SK-N-SH treated with all-trans-retinoic acid at 6 μM for 48 hours (cell line): ENCODE data around the gene KIF24.

Experiments used
- ATAC-seq: fragments of 200-7000 bp; cut with Tn5 transposase; 3 replicates; pipeline ENCODE4 v1.9.1; 2020; ENCODE audit warnings: mild to moderate bottlenecking, moderate library complexity
- ARNTL ChIP-seq: fragments of 450-650 bp; formaldehyde crosslinking; IDR thresholded peaks from 2 replicates; pipeline ENCODE4 v1.5.0; 2020; ENCODE audit warnings: low read depth, mild to moderate bottlenecking, moderate library complexity, borderline replicate concordance
- CREB5 ChIP-seq: fragments of 250-450 bp; sonication (Bioruptor Pico); IDR thresholded peaks from 2 replicates; pipeline ENCODE4 v1.5.1; 2020; ENCODE audit warnings: low read depth, mild to moderate bottlenecking, moderate library complexity
- CSDC2 ChIP-seq: fragments of 250-450 bp; sonication (Bioruptor Pico); IDR thresholded peaks from 2 replicates; pipeline ENCODE4 v1.5.0; 2020; ENCODE audit warnings: mild to moderate bottlenecking, moderate library complexity
- CSRNP3 ChIP-seq: fragments of 250-450 bp; sonication (Bioruptor Pico); IDR thresholded peaks from 2 replicates; pipeline ENCODE4 v1.5.1; 2021; ENCODE audit warnings: mild to moderate bottlenecking, moderate library complexity
- ESRRG ChIP-seq: fragments of 250-450 bp; sonication (Bioruptor Pico); IDR thresholded peaks from 2 replicates; pipeline ENCODE4 v1.6.1; 2021; ENCODE audit warnings: mild to moderate bottlenecking
- GLIS3 ChIP-seq: fragments of 250-450 bp; sonication (Bioruptor Pico); IDR thresholded peaks from 2 replicates; pipeline ENCODE4 v1.5.0; 2020; ENCODE audit warnings: mild to moderate bottlenecking, moderate library complexity
- ISL1 ChIP-seq: fragments of 250-450 bp; sonication (Bioruptor Pico); IDR thresholded peaks from 2 replicates; pipeline ENCODE4 v2.1.2; 2022; ENCODE audit warnings: mild to moderate bottlenecking, moderate library complexity
- OSR1 ChIP-seq: fragments of 250-450 bp; sonication (Bioruptor Pico); IDR thresholded peaks from 2 replicates; pipeline ENCODE4 v1.8.0; 2022; ENCODE audit warnings: moderate library complexity, mild to moderate bottlenecking, inconsistent platforms
- PATZ1 ChIP-seq: fragments of 250-450 bp; sonication (Bioruptor Pico); IDR thresholded peaks from 2 replicates; pipeline ENCODE4 v1.8.0; 2020; ENCODE audit warnings: mild to moderate bottlenecking, moderate library complexity, borderline replicate concordance
- POU6F1 ChIP-seq: fragments of 250-450 bp; sonication (Bioruptor Pico); IDR thresholded peaks from 2 replicates; pipeline ENCODE4 v1.8.0; 2021; ENCODE audit warnings: low read depth, mild to moderate bottlenecking, moderate library complexity, borderline replicate concordance
- PPARA ChIP-seq: fragments of 250-450 bp; sonication (Bioruptor Pico); IDR thresholded peaks from 2 replicates; pipeline ENCODE4 v1.5.0; 2020; ENCODE audit warnings: mild to moderate bottlenecking, borderline replicate concordance
- RARB ChIP-seq: fragments of 250-450 bp; sonication (Bioruptor Pico); IDR thresholded peaks from 2 replicates; pipeline ENCODE4 v1.8.0; 2021; ENCODE audit warnings: mild to moderate bottlenecking, moderate library complexity
- SNAI2 ChIP-seq: fragments of 250-450 bp; sonication (Bioruptor Pico); IDR thresholded peaks from 2 replicates; pipeline ENCODE4 v1.5.0; 2020; ENCODE audit warnings: mild to moderate bottlenecking, moderate library complexity
- TCF4 ChIP-seq: fragments of 250-450 bp; sonication (Bioruptor Pico); IDR thresholded peaks from 2 replicates; pipeline ENCODE4 v1.8.0; 2021; ENCODE audit warnings: mild to moderate bottlenecking, moderate library complexity, borderline replicate concordance
- TOX ChIP-seq: fragments of 250-450 bp; sonication (Bioruptor Pico); IDR thresholded peaks from 2 replicates; pipeline ENCODE4 v1.8.0; 2021; ENCODE audit warnings: mild to moderate bottlenecking, moderate library complexity, borderline replicate concordance
- TSHZ2 ChIP-seq: fragments of 250-450 bp; sonication (Bioruptor Pico); IDR thresholded peaks from 2 replicates; pipeline ENCODE4 v1.5.0; 2020; ENCODE audit warnings: mild to moderate bottlenecking, moderate library complexity
- ZC3H10 ChIP-seq: fragments of 250-450 bp; sonication (Bioruptor Pico); IDR thresholded peaks from 2 replicates; pipeline ENCODE4 v1.5.1; 2021; ENCODE audit warnings: mild to moderate bottlenecking, moderate library complexity
- ZFP3 ChIP-seq: fragments of 250-450 bp; sonication (Bioruptor Pico); IDR thresholded peaks from 2 replicates; pipeline ENCODE4 v1.5.0; 2020; ENCODE audit warnings: mild to moderate bottlenecking, moderate library complexity
- ZFP30 ChIP-seq: fragments of 450-650 bp; formaldehyde crosslinking; IDR thresholded peaks from 2 replicates; pipeline ENCODE4 v1.5.0; 2022; ENCODE audit warnings: mild to moderate bottlenecking, moderate library complexity
- ZNF565 ChIP-seq: fragments of 450-650 bp; formaldehyde crosslinking; conservative IDR thresholded peaks from 2 replicates; pipeline ENCODE4 v1.5.0; 2020; ENCODE audit warnings: low read depth, mild to moderate bottlenecking, moderate library complexity
- ZNF70 ChIP-seq: fragments of 450-650 bp; formaldehyde crosslinking; IDR thresholded peaks from 2 replicates; pipeline ENCODE4 v1.5.0; 2020; ENCODE audit warnings: mild to moderate bottlenecking, moderate library complexity
- ZNF8 ChIP-seq: fragments of 450-650 bp; formaldehyde crosslinking; IDR thresholded peaks from 2 replicates; pipeline ENCODE4 v1.5.0; 2020; ENCODE audit warnings: mild to moderate bottlenecking, moderate library complexity

Gene KIF24

GRCh38 chr9:34347800-34348158, 18.7 kb upstream of the KIF24 start:
- no peak for ATAC-seq
- TF ChIP-seq ZNF70 (CRISPR knock-in tag), result no peak

- TF ChIP-seq ZNF8 (CRISPR knock-in tag) (no peak), ZNF70 (CRISPR knock-in tag) (no peak), TCF4 (no peak), OSR1 (CRISPR knock-in tag) (no peak), RARB (CRISPR knock-in tag) (no peak), TSHZ2 (CRISPR knock-in tag) (no peak), ZFP3 (no peak), ZC3H10 (no peak), ZFP30 (CRISPR knock-in tag) (no peak), GLIS3 (CRISPR knock-in tag) (no peak), ISL1 (CRISPR knock-in tag) (no peak), ARNTL (CRISPR knock-in tag) (no peak), TOX (CRISPR knock-in tag) (no peak)
- TF ChIP-seq, all 23 proteins: peak for 0
- ATAC-seq, result no peak
Measured at GRCh38 chr9:34346873-34347799, 18.1 kb upstream of the KIF24 start.

GRCh38 chr9:34343605-34344004, 14.5 kb upstream of the KIF24 start:
- no peak for ATAC-seq
- TF ChIP-seq ZNF70 (CRISPR knock-in tag) (no peak), ZNF565 (no peak), ZFP3 (no peak), ZNF8 (CRISPR knock-in tag) (no peak), RARB (CRISPR knock-in tag) (no peak), CSDC2 (CRISPR knock-in tag) (no peak), TCF4 (no peak), POU6F1 (no peak), OSR1 (CRISPR knock-in tag) (no peak), ZFP30 (CRISPR knock-in tag) (no peak), CSRNP3 (CRISPR knock-in tag) (no peak), GLIS3 (CRISPR knock-in tag) (no peak), PATZ1 (CRISPR knock-in tag) (no peak), SNAI2 (no peak), PPARA (CRISPR knock-in tag) (no peak), CREB5 (CRISPR knock-in tag) (no peak), ESRRG (CRISPR knock-in tag) (no peak), TOX (CRISPR knock-in tag) (no peak)
- TF ChIP-seq, all 23 proteins: peak for 0
